Liver (tissue), 3 donors: ENCODE data around the gene LAMA1.

ENCODE experiments used
- JUND ChIP-seq, 2 donors: IDR thresholded peaks; 2 replicates each; pipeline ENCODE4 v1.6.1; 2016; ENCODE audit warnings: antibody characterized with exemption in 2 of 2
- TF ChIP-seq, protein P1 (sequence below): fragments of 150-350 bp; IDR thresholded peaks from 2 replicates; pipeline ENCODE4 v1.5.1; 2017; ENCODE audit warnings: improper control_type of control experiment, low read depth, low read length; ENCODE audit not compliant: missing input control
- TF ChIP-seq, protein P2 (sequence below): IDR thresholded peaks from 2 replicates; pipeline ENCODE4 v1.6.1; 2016; ENCODE audit warnings: antibody characterized with exemption
- TF ChIP-seq, protein P3 (sequence below): IDR thresholded peaks from 2 replicates; pipeline ENCODE4 v1.6.1; 2016; ENCODE audit warnings: antibody characterized with exemption
- donor health status: healthy.
- donor health status: healthy.

DNA sequence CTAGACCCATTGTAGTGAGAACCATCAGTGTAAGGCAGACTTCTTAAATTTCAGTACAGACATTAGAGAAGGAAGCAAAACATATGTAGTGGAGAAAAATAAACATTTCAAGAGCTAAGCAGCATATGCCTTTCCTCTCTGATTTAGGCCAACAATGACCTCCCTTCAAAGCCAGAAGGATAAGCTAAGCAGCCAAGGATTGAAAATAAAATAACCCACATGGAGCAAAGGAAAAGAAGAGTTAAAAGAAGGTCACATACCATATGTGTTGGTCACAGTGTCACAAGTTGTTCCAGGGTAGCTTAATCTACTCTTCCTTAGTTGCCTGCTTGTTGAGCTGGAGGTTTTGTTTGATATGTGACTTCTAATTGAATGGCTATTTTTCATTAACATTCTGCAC lies 15.6 kb upstream of the LAMA1 start:
- TF ChIP-seq, protein P1, sequence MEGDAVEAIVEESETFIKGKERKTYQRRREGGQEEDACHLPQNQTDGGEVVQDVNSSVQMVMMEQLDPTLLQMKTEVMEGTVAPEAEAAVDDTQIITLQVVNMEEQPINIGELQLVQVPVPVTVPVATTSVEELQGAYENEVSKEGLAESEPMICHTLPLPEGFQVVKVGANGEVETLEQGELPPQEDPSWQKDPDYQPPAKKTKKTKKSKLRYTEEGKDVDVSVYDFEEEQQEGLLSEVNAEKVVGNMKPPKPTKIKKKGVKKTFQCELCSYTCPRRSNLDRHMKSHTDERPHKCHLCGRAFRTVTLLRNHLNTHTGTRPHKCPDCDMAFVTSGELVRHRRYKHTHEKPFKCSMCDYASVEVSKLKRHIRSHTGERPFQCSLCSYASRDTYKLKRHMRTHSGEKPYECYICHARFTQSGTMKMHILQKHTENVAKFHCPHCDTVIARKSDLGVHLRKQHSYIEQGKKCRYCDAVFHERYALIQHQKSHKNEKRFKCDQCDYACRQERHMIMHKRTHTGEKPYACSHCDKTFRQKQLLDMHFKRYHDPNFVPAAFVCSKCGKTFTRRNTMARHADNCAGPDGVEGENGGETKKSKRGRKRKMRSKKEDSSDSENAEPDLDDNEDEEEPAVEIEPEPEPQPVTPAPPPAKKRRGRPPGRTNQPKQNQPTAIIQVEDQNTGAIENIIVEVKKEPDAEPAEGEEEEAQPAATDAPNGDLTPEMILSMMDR = no peak
- no peak for TF ChIP-seq JUND (IDR thresholded peaks at IDR 0.05)
- TF ChIP-seq, protein P2, sequence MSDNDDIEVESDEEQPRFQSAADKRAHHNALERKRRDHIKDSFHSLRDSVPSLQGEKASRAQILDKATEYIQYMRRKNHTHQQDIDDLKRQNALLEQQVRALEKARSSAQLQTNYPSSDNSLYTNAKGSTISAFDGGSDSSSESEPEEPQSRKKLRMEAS = no peak
- TF ChIP-seq, protein P3, sequence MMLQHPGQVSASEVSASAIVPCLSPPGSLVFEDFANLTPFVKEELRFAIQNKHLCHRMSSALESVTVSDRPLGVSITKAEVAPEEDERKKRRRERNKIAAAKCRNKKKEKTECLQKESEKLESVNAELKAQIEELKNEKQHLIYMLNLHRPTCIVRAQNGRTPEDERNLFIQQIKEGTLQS = no peak
